CD4-positive, alpha-beta T cell treated with Interleukin-1 beta for 1 hour (primary cell): ENCODE data around the gene RHBDF1.

Experiments
- DNase-seq, 2 donors: peaks; one replicate each; pipeline ENCODE4 v3.0.0-alpha.2; 2020 to 2022

Gene RHBDF1

GRCh38 chr16:74051-74746 lies 1.8 kb upstream of the RHBDF1 start:
- DNase-seq: no peak

GRCh38 chr16:71540-72401 lies 660 bp downstream of the RHBDF1 start:
- DNase-seq: no peak

DNA sequence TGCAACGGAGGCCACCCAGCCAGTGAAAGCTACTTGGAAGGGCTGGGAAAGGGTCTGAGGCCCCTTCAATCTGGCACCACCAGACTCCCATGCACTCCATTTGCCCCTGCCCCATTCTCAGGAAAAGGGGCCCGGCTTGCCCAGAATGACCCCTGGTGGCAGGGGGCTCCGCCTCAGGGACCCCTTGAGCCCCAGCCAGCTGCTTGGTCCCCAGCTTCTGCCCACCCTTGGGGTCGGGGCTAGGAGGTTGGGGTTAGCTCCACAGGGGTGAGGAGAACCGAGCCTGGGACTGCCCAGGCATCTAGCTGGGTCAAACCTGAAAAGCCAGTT lies 1.3 kb downstream of the RHBDF1 start:
- DNase-seq: no peak

DNA sequence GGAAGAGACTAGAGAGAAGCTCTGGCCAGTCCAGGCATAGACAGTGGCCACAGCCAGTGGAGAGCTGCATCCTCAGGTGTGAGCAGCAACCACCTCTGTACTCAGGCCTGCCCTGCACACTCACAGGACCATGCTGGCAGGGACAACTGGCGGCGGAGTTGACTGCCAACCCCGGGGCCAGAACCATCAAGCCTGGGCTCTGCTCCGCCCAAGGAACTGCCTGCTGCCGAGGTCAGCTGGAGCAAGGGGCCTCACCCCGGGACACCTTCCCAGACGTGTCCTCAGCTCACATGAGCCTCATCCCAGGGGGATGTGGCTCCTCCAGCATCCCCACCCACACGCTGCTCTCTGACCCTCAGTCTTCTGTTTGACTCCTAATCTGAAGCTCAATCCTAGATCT lies 3.2 kb downstream of the RHBDF1 start:
- no peak for DNase-seq

DNA sequence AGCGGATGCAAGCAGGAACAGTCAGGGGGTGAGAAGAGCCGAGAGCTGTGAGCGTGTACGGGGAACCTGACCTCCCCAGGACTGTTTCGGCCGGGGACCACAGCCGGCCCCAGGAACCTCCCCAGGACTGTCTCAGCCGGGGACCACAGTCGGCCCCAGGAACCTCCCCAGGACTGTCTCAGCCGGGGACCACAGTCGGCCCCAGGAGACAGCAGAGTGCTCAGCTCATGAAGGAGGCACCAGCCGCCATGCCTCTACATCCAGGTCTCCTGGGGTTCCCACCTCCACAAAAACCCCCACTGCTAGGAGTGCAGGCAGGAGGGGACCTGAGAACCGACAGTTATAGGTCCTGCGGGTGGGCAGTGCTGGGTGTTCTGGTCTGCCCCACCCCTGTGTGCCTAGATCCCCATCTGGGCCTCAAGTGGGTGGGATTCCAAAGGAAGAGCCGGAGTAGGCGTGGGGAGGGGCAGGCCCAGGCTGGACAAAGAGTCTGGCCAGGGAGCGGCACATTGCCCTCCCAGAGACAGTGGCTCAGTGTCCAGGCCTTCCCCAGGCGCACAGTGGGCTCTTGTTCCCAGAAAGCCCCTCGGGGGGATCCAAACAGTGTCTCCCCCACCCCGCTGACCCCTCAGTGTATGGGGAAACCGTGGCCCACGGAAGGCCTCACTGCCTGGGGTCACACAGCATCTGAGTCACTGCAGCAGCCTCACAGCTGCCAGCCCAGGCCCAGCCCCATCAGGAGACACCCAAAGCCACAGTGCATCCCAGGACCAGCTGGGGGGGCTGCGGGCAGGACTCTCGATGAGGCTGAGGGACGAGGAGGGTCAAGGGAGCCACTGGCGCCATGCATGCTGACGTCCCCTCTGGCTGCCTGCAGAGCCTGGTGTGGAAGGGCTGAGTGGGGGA lies 4.3 kb downstream of the RHBDF1 start:
- no peak for DNase-seq

- no peak for DNase-seq
Observed at GRCh38 chr16:67183-67791, 5.1 kb downstream of the RHBDF1 start.

DNA sequence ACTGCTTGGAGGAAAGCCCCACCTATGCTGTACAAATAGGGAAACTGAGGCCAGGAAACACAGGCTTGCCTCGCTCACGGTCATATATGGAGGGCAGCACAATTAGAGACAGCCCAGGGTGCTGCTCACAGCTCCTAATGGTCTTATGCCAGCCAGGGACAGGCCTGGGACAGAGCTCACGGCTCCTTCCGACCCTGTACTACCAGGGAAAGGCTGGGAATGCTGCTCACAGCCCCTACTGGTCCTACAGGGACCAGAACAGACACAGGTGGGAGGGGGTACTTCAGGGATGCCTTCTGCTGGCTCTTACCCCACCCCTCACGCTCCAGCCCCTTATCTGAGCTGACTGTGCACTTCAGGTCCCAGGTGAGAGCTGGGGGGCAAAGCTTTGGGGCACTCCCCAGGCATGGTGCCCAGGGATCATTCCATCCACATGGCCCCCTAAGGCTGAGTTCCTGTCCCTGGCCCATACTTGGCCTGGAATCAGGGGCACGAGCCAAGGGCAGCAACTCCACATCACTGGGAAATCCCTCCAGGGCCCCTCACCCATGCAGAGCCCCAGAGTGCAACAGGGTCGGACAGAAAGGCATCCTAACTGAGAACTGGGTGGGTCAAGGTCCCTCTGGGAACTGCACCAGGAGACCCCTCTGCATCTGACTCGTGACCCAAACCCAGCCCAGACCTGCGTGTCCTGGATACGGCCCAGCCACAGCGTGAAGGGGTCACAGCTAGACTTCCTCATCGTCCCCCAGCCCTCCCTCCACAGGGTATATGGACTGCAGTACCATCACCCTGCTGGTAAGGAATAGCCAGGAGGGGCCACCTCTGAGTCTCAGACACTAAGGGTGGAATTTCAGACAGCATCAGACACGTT lies 5.9 kb downstream of the RHBDF1 start:
- DNase-seq: no peak

- peak; percentile 81 to 83 for DNase-seq
Observed at GRCh38 chr16:65745-66144, 6.7 kb downstream of the RHBDF1 start.

DNA sequence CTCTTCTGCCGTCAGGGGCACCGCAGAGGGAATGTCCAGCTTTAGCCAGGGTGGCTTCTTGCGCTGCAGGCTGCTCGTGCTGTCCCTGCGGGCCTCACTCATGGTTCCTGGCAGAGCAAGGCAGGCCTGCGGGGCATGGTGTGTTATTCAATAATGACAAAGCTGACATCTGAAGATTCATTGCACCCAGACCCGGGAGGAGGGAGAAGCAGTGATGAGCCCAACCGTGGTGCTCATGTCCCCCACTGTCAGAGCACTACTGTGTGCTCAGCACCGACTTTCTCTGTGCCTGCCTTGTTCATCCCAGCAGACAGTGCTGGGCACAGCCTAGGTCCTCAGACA lies 7.5 kb downstream of the RHBDF1 start:
- DNase-seq: no peak

DNA sequence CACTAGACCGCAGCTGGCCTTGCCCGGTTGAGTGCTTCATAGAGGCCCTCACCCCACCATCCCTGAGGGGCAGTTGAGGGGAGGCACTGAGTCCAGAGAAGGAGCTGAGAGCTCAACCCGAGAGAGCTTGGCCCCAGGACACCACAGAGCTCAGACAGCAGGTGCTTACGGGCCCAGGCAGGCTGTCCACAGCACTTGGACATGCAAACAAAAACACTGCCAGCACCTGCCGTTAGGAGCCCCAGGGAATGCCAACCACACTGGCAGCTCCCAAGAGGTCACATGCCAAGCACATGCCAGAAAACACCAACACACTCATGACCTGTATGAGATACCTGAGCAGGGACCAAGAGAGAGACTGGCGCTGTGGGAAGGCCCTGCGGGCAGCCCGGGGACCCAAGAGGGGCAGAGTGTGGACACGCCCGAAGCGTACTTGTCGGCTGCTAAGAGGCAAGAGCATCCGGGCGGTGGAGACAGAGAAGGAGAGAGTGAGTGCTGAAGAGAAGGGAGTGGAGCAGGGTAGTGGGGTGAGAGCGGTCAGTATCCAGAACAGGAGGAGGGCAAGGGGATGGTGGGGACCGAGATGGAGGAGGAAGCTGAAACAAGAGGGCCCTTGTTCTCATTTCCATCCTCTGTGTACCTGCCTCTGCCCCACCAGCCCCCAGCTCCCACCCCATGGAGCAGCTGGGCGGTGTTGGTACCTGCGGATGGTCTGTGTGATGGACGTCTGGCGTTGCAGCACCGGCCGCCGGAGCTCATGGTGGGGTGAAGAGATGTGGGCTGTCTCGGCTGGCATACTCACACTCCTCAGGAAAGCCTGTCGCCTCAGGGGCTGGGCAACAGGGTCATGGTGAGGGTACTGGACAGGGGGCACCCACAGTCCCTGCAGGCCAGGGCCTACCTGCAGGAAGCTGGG lies 8.2 kb downstream of the RHBDF1 start:
- no peak for DNase-seq

DNA sequence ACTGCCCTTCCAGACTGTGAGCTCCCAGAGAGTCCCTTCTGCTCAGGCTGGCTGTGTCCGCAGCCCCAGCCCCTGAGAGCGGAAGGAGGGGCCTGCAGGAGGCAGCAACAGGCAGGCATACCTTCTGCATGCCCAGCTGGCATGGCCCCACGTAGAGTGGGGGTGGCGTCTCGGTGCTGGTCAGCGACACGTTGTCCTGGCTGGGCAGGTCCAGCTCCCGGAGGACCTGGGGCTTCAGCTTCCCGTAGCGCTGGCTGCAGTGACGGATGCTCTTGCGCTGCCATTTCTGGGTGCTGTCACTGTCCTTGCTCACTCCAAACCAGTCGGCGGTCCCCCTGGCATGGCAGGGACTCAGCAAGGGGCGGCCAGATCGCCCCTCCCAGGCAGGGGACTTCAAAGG lies 9.0 kb downstream of the RHBDF1 start:
- no peak for DNase-seq

DNA sequence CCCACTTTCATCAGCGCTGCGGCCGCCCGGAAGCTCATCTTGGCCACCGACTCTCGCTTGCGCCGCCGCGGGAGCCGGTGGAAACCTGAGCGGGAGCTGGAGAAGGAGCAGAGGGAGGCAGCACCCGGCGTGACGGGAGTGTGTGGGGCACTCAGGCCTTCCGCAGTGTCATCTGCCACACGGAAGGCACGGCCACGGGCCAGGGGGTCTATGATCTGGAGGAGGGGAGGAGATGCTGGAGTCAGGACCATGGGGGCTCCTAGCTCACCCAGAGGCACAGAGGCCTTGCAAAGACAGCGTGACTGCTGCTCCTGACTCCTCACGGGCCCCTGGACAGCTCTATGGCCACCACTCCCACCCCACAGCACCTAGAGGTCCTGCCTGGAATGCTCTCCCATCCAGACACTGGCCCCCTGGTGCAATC lies 9.5 kb downstream of the RHBDF1 start:
- no peak for DNase-seq

DNA sequence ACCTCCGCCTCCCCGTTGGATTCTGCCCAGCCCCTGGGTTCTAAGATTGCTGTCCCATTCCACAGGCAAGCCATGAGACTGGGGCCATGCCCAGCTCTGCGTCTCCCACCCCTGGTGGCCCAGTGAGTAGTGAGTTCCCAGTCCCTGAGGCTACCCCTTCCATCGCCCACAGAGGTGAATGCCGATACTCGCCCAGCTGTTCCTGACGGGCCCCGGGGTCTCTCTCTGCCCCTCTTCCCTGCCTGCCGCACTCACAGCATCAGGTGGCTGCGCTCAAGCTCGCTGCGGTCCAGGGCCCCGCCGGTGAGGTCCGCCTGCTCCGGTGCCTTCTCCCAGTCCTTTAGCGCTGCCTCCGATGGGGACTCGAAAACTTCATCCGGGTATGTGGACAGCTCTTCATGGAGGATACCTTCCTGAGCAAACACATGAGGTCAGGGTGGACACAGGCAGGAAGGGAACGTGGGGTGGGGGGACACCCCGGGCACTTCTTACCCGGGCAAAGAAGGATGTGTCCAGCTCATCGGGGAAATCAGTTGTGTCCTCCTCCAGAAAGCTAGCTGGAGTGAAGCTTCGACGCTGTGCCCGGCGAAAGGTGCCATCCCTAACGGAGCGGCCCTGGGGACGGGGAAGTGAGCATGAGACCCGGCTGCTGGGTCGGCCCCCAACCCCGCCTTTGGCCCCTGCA lies 10.0 kb downstream of the RHBDF1 start:
- DNase-seq: no peak

- DNase-seq: no peak
Observed at GRCh38 chr16:61879-62281, 10.6 kb downstream of the RHBDF1 start.

DNA sequence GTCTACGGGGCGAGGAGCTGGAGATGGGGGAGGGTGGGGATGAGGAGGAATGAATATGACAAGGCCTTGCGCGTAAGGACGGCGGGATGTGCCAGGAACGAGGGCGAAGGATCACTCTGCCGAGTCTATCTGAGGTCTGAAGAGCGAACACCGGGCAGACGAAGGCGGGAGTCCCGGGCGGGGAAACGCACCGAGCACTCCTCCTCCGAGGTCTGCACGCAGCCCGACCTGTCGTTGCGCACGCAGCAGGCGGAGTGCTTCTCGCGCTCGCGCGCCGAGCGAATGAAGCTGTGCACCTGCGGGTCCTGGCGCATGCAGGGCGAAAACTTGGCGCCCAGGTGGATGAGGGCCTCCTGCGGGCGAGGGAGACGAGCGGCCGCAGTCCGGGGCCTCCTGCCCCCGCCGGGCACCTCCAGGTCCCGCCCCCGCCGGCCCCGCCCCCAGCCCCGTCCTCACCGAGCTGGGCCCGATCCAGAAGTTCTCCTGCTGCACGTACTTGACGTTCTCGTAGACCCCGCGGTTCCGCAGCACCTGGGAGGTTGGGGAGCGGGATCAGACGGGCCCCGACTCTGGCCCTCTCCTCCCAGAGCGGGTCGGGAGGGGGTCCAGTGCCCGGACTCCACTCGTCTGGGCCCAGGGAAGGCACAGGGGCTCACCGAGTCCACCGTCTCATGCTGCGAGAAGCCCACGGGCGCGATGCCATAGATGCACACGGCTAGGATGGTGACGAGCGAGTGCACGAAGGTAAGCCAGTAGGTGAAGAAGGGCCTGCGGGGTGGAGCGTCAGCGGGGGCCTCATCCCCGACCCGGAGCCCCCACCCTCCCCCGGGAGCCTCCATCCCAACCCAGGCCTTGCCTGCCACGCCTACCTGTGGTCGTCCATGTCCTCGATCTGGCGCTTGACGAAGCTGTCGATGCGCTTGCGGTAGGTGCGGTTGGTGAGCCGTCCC lies 11.2 kb downstream of the RHBDF1 start:
- DNase-seq: no peak

- DNase-seq: no peak
Observed at GRCh38 chr16:60166-60565, 12.3 kb downstream of the RHBDF1 start.

GRCh38 chr16:59440-60059 lies 12.9 kb downstream of the RHBDF1 start:
- no peak for DNase-seq
